ENCODE measurements around the gene DLX2.

- no peak for TF ChIP-seq ZFP30 (CRISPR knock-in tag; IDR thresholded peaks at IDR 0.05)
- TF ChIP-seq SNAI2 (CRISPR knock-in tag; IDR thresholded peaks at IDR 0.05) = no peak
- no peak for TF ChIP-seq ARNTL (CRISPR knock-in tag; IDR thresholded peaks at IDR 0.05; ENCODE audit: borderline replicate concordance, low read depth)
- TF ChIP-seq BACH2 (CRISPR knock-in tag; IDR thresholded peaks at IDR 0.05; ENCODE audit: borderline replicate concordance) = no peak
- TF ChIP-seq CSDC2 (CRISPR knock-in tag; IDR thresholded peaks at IDR 0.05) = no peak
- TF ChIP-seq CREB5 (CRISPR knock-in tag; IDR thresholded peaks at IDR 0.05; ENCODE audit: low read depth) = no peak
- TF ChIP-seq CSRNP3 (CRISPR knock-in tag; IDR thresholded peaks at IDR 0.05) = no peak
Measured at GRCh38 chr2:172072303-172072702, 30.4 kb downstream of the DLX2 start.
